Loucy (cell line): ENCODE data around the gene MT1H.

Source experiments
- H2AFZ ChIP-seq: fragments of 200-600 bp; sonication (generic); 2 replicates; pipeline ENCODE4 v1.6.0; 2016; ENCODE audit warnings: antibody characterized with exemption, mild to moderate bottlenecking, low read length, moderate library complexity
- H3F3A ChIP-seq: fragments of 200-600 bp; 2 replicates; pipeline ENCODE4 v1.6.0; 2016; ENCODE audit warnings: antibody characterized with exemption, low read depth, mild to moderate bottlenecking
- H3K27me3 ChIP-seq: fragments of 200-600 bp; sonication (generic); 2 replicates; pipeline ENCODE4 v1.6.1; 2014; ENCODE audit warnings: low read length, mild to moderate bottlenecking; ENCODE audit not compliant: insufficient read depth, poor library complexity, severe bottlenecking
- H3K36me3 ChIP-seq: fragments of 200-600 bp; sonication (generic); 2 replicates; pipeline ENCODE4 v1.6.1; 2016; ENCODE audit warnings: low read length; ENCODE audit not compliant: insufficient read depth
- H3K4me1 ChIP-seq: fragments of 200-600 bp; sonication (generic); 2 replicates; pipeline ENCODE4 v1.5.1; 2014; ENCODE audit warnings: low read length, mild to moderate bottlenecking; ENCODE audit not compliant: insufficient read depth, poor library complexity, severe bottlenecking
- H3K4me2 ChIP-seq: fragments of 200-600 bp; sonication (generic); 2 replicates; pipeline ENCODE4 v1.6.0; 2014; ENCODE audit warnings: antibody characterized with exemption, low read length, low read depth, mild to moderate bottlenecking; ENCODE audit not compliant: poor library complexity, severe bottlenecking
- H3K4me3 ChIP-seq: fragments of 200-600 bp; sonication (generic); 2 replicates; pipeline ENCODE4 v1.5.1; 2014; ENCODE audit warnings: low read length, mild to moderate bottlenecking, mixed read lengths; ENCODE audit not compliant: poor library complexity, severe bottlenecking
- H3K79me2 ChIP-seq: fragments of 200-600 bp; sonication (generic); 2 replicates; pipeline ENCODE4 v1.6.1; 2014; ENCODE audit warnings: low read length; ENCODE audit not compliant: insufficient read depth
- H3K9ac ChIP-seq: fragments of 200-600 bp; sonication (generic); 2 replicates; pipeline ENCODE4 v1.6.0; 2014; ENCODE audit warnings: mild to moderate bottlenecking, low read depth, low read length, moderate library complexity; ENCODE audit not compliant: poor library complexity, severe bottlenecking
- H3K9me2 ChIP-seq: fragments of 200-600 bp; sonication (generic); replicated peaks from 2 replicates; pipeline ENCODE4 v1.6.1; 2016; ENCODE audit warnings: low read depth, low read length, mixed read lengths
- H3K9me3 ChIP-seq: fragments of 200-600 bp; sonication (generic); 2 replicates; pipeline ENCODE4 v1.6.1; 2014; ENCODE audit warnings: mild to moderate bottlenecking, antibody characterized with exemption, low read length, low read depth; ENCODE audit not compliant: insufficient read depth
- H4K20me1 ChIP-seq: fragments of 200-600 bp; sonication (generic); 2 replicates; pipeline ENCODE4 v1.6.0; 2014; ENCODE audit warnings: antibody characterized with exemption, low read length, mild to moderate bottlenecking; ENCODE audit not compliant: insufficient read depth, poor library complexity, severe bottlenecking
- CTCF ChIP-seq: fragments of 200-600 bp; sonication (generic); conservative IDR thresholded peaks from 2 replicates; pipeline ENCODE4 v1.5.1; 2014; ENCODE audit warnings: mild to moderate bottlenecking, antibody characterized with exemption, low read length
- EZH2phosphoT487 ChIP-seq: fragments of 200-600 bp; IDR thresholded peaks from 2 replicates; pipeline ENCODE4 v1.6.1; 2018; ENCODE audit warnings: antibody characterized with exemption, mild to moderate bottlenecking, moderate library complexity, borderline replicate concordance

Gene MT1H

GRCh38 chr16:56626685-56627084 is 42.9 kb upstream of the MT1H start:
- no peak overlapping the region for H3K4me2 ChIP-seq
- H3K9me3 ChIP-seq: no peaks in the 10 kb centered on the region
- no peaks in the 10 kb centered on the region for H3K9me2 ChIP-seq
- TF ChIP-seq CTCF: no peak
- TF ChIP-seq EZH2phosphoT487: no peak
- no peak overlapping the region for H3K9ac ChIP-seq
- H3K27me3 ChIP-seq: no peaks in the 10 kb centered on the region
- no peaks in the 10 kb centered on the region for H3K4me1 ChIP-seq
- H3K4me3 ChIP-seq: no peak overlapping the region
- no peak overlapping the region for H2AFZ ChIP-seq
- no peaks in the 10 kb centered on the region for H3F3A ChIP-seq
- H3K79me2 ChIP-seq: no peaks in the 10 kb centered on the region
- H4K20me1 ChIP-seq: no peaks in the 10 kb centered on the region
- no peaks in the 10 kb centered on the region for H3K36me3 ChIP-seq

- Histone ChIP-seq H3K9me3 (no peaks in the 10 kb centered on the region), H3K9ac (no peak overlapping the region), H3K36me3 (no peaks in the 10 kb centered on the region), H2AFZ (no peak overlapping the region), H3K4me2 (no peak overlapping the region), H3K79me2 (no peaks in the 10 kb centered on the region), H4K20me1 (no peaks in the 10 kb centered on the region), H3K4me3 (no peak overlapping the region), H3K27me3 (no peaks in the 10 kb centered on the region), H3K4me1 (no peaks in the 10 kb centered on the region), H3K9me2 (no peaks in the 10 kb centered on the region), H3F3A (no peaks in the 10 kb centered on the region)
- no peak for TF ChIP-seq CTCF
- no peak for TF ChIP-seq EZH2phosphoT487
Observed at GRCh38 chr16:56628486-56629350, 40.9 kb upstream of the MT1H start.

GRCh38 chr16:56629531-56629930 is 40.1 kb upstream of the MT1H start:
- no peaks in the 10 kb centered on the region for H4K20me1 ChIP-seq
- no peaks in the 10 kb centered on the region for H3K9me3 ChIP-seq
- no peaks in the 10 kb centered on the region for H3K36me3 ChIP-seq
- H3F3A ChIP-seq: no peaks in the 10 kb centered on the region
- H3K79me2 ChIP-seq: no peaks in the 10 kb centered on the region
- no peak overlapping the region for H3K9ac ChIP-seq
- H3K4me2 ChIP-seq: no peak overlapping the region
- no peaks in the 10 kb centered on the region for H3K4me1 ChIP-seq
- H3K27me3 ChIP-seq: no peaks in the 10 kb centered on the region
- no peak overlapping the region for H2AFZ ChIP-seq
- TF ChIP-seq CTCF (no peak), EZH2phosphoT487 (no peak)
- H3K4me3 ChIP-seq: no peak overlapping the region
- no peaks in the 10 kb centered on the region for H3K9me2 ChIP-seq
